Measurements from ENCODE around the gene SPAG8. TPM values are rescaled to one million over a fixed set of nuclear protein-coding genes. Genes with fewer than 3 reads are reported as not detected.

Gene SPAG8
- total RNA-seq, 4 donors from 2014 or later = 0.65 to 2.8 (median 2.0) TPM; not detected in 1

DNA sequence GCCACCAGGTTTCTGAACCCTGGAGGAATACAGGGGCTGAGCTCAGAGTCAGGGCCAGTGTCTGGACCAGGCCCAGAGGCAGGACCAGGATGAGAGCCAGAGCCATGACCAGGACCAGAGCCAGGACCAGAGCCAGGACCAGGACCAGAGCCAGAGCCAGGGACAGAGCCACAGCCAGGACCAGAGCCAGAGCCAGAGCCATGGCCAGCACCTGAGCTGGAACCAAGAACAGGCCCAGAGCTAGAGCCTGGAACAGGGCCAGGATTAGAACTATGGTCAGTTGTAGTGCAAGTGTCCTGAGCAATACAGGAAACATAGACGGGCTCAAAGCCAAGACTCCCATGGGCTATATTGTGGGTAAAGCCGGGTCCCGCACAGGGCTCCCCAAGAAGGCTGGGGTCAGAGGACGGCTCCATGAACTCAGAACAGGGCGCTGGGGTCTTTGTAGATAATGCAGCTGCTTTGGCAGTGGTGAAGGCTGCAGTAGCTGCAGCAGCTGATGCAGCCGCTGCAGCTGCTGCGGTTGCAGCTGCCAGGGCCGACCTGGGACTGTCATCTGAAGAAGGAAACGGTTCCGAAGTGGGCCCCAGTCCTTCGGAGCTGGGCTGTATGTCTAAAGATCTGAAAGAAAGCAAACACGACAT, 559 bp downstream of the SPAG8 start:
- TF ChIP-seq, protein P1, sequence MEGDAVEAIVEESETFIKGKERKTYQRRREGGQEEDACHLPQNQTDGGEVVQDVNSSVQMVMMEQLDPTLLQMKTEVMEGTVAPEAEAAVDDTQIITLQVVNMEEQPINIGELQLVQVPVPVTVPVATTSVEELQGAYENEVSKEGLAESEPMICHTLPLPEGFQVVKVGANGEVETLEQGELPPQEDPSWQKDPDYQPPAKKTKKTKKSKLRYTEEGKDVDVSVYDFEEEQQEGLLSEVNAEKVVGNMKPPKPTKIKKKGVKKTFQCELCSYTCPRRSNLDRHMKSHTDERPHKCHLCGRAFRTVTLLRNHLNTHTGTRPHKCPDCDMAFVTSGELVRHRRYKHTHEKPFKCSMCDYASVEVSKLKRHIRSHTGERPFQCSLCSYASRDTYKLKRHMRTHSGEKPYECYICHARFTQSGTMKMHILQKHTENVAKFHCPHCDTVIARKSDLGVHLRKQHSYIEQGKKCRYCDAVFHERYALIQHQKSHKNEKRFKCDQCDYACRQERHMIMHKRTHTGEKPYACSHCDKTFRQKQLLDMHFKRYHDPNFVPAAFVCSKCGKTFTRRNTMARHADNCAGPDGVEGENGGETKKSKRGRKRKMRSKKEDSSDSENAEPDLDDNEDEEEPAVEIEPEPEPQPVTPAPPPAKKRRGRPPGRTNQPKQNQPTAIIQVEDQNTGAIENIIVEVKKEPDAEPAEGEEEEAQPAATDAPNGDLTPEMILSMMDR (IDR thresholded peaks at IDR 0.05) = no peak
- DNase-seq (ENCODE audit: low spot score) = no peak
- ATAC-seq (ENCODE audit: low FRiP score) = no peak

DNA sequence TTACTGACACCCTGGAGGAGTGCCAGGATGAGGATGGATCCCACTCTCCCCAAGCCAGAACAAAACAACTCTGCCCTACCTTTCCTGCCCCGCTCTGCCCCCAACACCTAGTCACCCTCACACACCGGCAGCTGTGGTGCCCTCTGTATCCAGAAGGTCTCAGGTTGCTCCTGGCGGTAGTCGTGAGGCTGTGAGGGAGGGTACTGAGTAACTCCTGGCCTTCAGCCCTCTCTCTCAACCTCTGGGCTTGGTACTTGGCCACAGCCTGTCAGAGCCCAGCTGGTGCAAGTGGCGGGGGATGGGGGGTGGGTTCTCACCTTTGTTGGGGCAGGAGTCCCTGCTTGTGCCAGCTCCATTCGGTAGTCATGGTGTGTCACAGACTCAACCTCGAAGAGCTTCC, 1.9 kb downstream of the SPAG8 start:
- TF ChIP-seq, protein P1 (IDR thresholded peaks at IDR 0.05) = no peak
- ATAC-seq (ENCODE audit: low FRiP score) = no peak
- DNase-seq (ENCODE audit: low spot score) = no peak

DNA sequence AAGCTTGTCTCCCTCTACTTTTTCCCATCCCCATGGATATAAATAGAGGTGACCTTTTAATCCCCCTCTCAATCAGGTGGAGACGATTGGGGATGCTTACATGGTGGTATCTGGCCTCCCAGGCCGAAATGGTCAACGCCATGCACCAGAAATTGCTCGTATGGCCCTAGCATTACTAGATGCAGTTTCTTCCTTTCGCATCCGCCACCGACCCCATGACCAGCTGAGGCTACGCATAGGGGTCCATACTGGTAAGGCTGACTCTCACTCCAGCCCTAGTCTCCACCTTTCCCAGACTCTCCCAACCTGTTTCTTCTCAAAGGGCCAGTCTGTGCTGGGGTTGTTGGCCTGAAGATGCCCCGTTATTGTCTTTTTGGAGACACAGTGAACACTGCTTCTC, 3.6 kb downstream of the SPAG8 start:
- ATAC-seq (ENCODE audit: low FRiP score) = no peak
- DNase-seq (ENCODE audit: low spot score) = no peak
- TF ChIP-seq, protein P1 (IDR thresholded peaks at IDR 0.05) = no peak

DNA sequence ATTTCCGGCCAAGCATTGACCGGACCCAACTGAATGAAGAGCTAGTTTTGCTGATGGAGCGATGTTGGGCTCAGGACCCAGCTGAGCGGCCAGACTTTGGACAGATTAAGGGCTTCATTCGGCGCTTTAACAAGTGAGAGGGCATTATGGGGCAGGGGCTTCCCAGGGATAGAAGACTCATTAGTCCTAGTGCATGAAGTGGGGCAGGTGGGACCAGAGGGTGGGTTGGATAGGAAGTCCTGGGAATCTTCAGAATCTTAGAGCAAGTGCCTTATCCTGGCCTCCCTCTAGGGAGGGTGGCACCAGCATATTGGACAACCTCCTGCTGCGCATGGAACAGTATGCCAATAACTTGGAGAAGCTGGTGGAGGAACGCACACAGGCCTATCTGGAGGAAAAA, 6.0 kb downstream of the SPAG8 start:
- ATAC-seq (ENCODE audit: low FRiP score) (no peak), DNase-seq (ENCODE audit: low spot score) (no peak)
- TF ChIP-seq, protein P1 (IDR thresholded peaks at IDR 0.05) = no peak

DNA sequence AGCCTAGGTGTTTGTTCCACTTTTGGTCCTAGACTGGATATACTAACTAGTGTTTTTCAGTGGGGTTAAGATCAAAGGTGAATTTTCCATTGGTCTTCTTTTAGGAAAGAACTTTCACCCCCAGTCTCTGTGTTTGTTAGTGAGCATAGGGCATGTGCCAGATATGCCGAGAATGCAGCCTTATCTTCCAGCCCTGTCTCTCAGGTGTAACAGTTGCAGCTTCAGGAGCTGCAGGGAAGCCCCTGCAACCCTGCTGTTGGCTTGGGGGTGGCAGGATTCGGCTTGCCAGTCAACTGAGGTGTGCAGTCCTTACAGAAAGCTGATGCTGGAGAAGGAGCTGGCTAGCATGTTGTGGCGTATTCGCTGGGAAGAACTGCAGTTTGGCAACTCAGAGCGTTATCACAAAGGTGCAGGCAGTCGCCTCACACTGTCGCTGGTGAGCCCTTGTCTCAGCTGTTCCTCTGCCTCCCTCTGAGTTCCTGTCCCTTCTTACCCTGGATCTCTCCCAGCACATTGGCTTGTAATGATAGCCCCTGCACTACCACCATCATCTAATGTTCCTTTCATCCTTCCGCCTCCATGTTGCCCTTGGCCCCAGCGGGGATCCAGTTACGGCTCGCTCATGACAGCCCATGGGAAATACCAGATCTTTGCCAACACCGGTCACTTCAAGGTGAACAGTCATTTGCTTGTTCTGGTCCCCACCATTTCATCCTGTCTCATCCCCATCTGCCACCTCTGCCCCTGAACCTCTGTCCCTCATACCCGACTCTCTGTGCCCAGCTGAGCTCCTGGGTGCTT, 10.5 kb downstream of the SPAG8 start:
- ATAC-seq (ENCODE audit: low FRiP score) (no peak), DNase-seq (ENCODE audit: low spot score) (no peak)
- TF ChIP-seq, protein P1 (IDR thresholded peaks at IDR 0.05) = no peak

DNA sequence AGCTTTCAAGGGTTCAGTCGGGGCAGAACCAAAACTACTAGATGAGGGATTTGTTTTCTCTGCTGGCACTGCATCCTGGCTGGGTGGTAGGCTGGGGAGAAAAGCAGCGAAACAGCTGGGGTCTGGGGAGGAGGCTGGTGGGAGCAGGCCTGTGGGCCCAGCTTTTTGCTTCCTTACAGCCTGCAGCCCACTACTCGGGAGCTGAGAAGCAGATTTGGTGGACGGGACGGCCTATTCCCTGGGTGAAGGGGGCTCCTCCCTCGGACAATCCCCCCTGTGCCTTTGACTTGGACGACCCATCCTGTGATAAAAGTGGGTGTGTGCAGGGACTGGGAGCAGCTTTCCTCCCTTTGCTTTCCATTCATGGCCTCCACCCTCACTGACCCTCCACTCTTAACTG, 11.5 kb downstream of the SPAG8 start:
- DNase-seq (ENCODE audit: low spot score) (no peak), ATAC-seq (ENCODE audit: low FRiP score) (no peak)
- TF ChIP-seq, protein P1 (IDR thresholded peaks at IDR 0.05) = no peak

Measured in omental fat pad (tissue), 4 donors.